WTC11 (cell line): ENCODE data around the gene MGRN1. TPM values are rescaled to one million over a fixed set of nuclear protein-coding genes. Genes with fewer than 3 reads are reported as not detected.

Experiments used
- ATAC-seq: fragments of 200-7000 bp; cut with Tn5 transposase; 2 replicates; pipeline ENCODE4 v1.10.0; 2021; ENCODE audit warnings: mild to moderate bottlenecking, moderate library complexity
- CTCF ChIA-PET: fragments of 300-600 bp; sonication (Branson Sonifier 250); formaldehyde crosslinking; loops from one replicate; lab custom pipeline; 2021; ENCODE audit warnings: antibody characterized with exemption; lab: Charles Lee
- POLR2A ChIA-PET: fragments of 350-600 bp; sonication (Branson Sonifier 250); formaldehyde crosslinking; loops from one replicate; lab custom pipeline; 2021; ENCODE audit warnings: antibody characterized with exemption; lab: Charles Lee
- DNase-seq: peaks from one replicate; pipeline ENCODE4 v3.0.0; 2021; ENCODE audit warnings: low spot score
- H3K27ac Mint-ChIP-seq: 2 replicates; pipeline ENCODE4 v1.8.0; 2021; ENCODE audit warnings: mixed read lengths
- H3K27me3 Mint-ChIP-seq: 2 replicates; pipeline ENCODE4 v1.8.0; 2021; ENCODE audit warnings: low read depth, mild to moderate bottlenecking, moderate library complexity, mixed read lengths
- H3K36me3 Mint-ChIP-seq: 2 replicates; pipeline ENCODE4 v1.8.0; 2021; ENCODE audit warnings: mixed read lengths
- H3K4me1 Mint-ChIP-seq: 2 replicates; pipeline ENCODE4 v1.8.0; 2022; ENCODE audit warnings: mixed read lengths
- H3K4me3 Mint-ChIP-seq: 2 replicates; pipeline ENCODE4 v1.8.0; 2021; ENCODE audit warnings: mild to moderate bottlenecking, moderate library complexity, mixed read lengths
- H3K9me3 Mint-ChIP-seq: 2 replicates; pipeline ENCODE4 v1.8.0; 2021; ENCODE audit warnings: mixed read lengths
- ATF3 ChIP-seq: sonication (generic); formaldehyde crosslinking; conservative IDR thresholded peaks from 2 replicates; pipeline ENCODE4 v1.8.1; 2022; ENCODE audit warnings: mild to moderate bottlenecking, missing genetic modification reagents
- ERG ChIP-seq: fragments of 250-450 bp; sonication (Bioruptor Pico); IDR thresholded peaks from 2 replicates; pipeline ENCODE4 v1.8.0; 2021; ENCODE audit warnings: mild to moderate bottlenecking
- FOXJ3 ChIP-seq: sonication (generic); formaldehyde crosslinking; IDR thresholded peaks from 2 replicates; pipeline ENCODE4 v1.9.0; 2021; ENCODE audit warnings: missing genetic modification reagents, mild to moderate bottlenecking, borderline replicate concordance
- JAZF1 ChIP-seq: fragments of 250-450 bp; sonication (Bioruptor Pico); IDR thresholded peaks from 2 replicates; pipeline ENCODE4 v1.9.0; 2021; ENCODE audit warnings: moderate library complexity, mild to moderate bottlenecking, inconsistent platforms
- ZNF396 ChIP-seq: fragments of 250-450 bp; sonication (Bioruptor Pico); IDR thresholded peaks from 2 replicates; pipeline ENCODE4 v1.8.0; 2021; ENCODE audit warnings: mild to moderate bottlenecking, moderate library complexity, borderline replicate concordance
- total RNA-seq: library from RNA; stranded (reverse); gene quantifications from 3 replicates; pipeline ENCODE4 v1.2.3, GENCODE V29; 2021
- TF ChIP-seq, protein P1 (sequence below): sonication (generic); formaldehyde crosslinking; IDR thresholded peaks from 2 replicates; pipeline ENCODE4 v1.8.0; 2022; ENCODE audit warnings: mild to moderate bottlenecking, missing genetic modification reagents
- TF ChIP-seq, protein P2 (sequence below): sonication (generic); formaldehyde crosslinking; IDR thresholded peaks from 2 replicates; pipeline ENCODE4 v1.8.0; 2023; ENCODE audit warnings: mild to moderate bottlenecking, missing genetic modification reagents
- TF ChIP-seq, protein P3 (sequence below): fragments of 250-450 bp; sonication (Bioruptor Pico); conservative IDR thresholded peaks from 2 replicates; pipeline ENCODE4 v1.9.0; 2021; ENCODE audit warnings: mild to moderate bottlenecking

MGRN1 gene
- total RNA-seq, 1 experiment from 2014 or later, result 88.8 TPM

- TF ChIP-seq, protein P1, sequence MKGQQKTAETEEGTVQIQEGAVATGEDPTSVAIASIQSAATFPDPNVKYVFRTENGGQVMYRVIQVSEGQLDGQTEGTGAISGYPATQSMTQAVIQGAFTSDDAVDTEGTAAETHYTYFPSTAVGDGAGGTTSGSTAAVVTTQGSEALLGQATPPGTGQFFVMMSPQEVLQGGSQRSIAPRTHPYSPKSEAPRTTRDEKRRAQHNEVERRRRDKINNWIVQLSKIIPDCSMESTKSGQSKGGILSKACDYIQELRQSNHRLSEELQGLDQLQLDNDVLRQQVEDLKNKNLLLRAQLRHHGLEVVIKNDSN (CRISPR knock-in tag), result no peak
- no peak for TF ChIP-seq ATF3
- no peak for TF ChIP-seq ERG (CRISPR knock-in tag)
- TF ChIP-seq, all 79 proteins: peak for 0
- Mint-ChIP-seq H3K27me3 (no peaks in the 10 kb centered on the region), H3K4me3 (no peak overlapping the region), H3K9me3 (no peaks in the 10 kb centered on the region), H3K27ac (no peak overlapping the region), H3K36me3 (peaks cover 6% of the 10 kb centered on the region), H3K4me1 (peaks cover 3% of the 10 kb centered on the region; the same call in 1 of the 2 replicates)
- ChIA-PET POLR2A (no interaction called here), CTCF (no interaction called here)
- ATAC-seq (no peak), DNase-seq (no peak)
Observed at GRCh38 chr16:4678596-4678995, 54.0 kb downstream of the MGRN1 start.

DNA sequence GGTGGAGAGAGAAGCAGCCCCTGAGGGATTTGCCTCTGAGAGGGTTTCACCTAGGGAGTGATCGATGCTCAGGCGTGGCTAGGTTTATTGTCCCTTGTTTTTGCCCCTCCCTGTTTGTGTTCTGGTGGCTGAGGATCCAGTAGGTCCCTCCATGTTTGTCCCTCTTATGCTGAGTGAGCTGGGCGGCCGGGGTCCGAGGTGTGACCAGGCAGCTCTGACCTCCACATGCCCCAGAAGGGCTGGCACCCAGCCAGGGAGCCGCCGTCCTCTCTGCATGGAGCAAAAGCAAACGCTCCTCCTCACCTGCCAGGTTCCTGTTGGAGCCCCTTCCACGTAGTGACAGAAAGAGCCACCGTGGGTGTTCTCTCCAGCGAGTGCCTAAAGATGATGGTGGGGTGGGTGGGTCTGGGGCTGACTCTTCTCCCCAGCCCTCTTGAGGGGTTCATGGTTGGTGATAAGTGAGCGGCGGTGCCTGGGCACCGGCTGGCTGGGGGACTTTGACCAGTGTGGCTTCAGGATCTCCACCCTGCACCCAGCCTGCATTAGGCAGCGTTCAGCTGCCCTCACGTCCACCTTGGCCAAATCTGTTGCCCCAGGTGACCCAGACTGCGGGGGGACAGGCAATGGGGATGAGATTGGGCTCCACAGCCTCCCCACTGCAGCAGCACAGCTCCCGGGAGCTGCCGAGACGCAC lies 54.7 kb downstream of the MGRN1 start:
- ATAC-seq, result no peak
- H3K4me1 Mint-ChIP-seq, result peaks cover 3% of the 10 kb centered on the region; the same call in 1 of the 2 replicates
- POLR2A ChIA-PET, result no interaction called here
- H3K27ac Mint-ChIP-seq, result no peak overlapping the region
- TF ChIP-seq, protein P2, sequence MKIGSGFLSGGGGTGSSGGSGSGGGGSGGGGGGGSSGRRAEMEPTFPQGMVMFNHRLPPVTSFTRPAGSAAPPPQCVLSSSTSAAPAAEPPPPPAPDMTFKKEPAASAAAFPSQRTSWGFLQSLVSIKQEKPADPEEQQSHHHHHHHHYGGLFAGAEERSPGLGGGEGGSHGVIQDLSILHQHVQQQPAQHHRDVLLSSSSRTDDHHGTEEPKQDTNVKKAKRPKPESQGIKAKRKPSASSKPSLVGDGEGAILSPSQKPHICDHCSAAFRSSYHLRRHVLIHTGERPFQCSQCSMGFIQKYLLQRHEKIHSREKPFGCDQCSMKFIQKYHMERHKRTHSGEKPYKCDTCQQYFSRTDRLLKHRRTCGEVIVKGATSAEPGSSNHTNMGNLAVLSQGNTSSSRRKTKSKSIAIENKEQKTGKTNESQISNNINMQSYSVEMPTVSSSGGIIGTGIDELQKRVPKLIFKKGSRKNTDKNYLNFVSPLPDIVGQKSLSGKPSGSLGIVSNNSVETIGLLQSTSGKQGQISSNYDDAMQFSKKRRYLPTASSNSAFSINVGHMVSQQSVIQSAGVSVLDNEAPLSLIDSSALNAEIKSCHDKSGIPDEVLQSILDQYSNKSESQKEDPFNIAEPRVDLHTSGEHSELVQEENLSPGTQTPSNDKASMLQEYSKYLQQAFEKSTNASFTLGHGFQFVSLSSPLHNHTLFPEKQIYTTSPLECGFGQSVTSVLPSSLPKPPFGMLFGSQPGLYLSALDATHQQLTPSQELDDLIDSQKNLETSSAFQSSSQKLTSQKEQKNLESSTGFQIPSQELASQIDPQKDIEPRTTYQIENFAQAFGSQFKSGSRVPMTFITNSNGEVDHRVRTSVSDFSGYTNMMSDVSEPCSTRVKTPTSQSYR (CRISPR knock-in tag), result no peak
- TF ChIP-seq JAZF1 (CRISPR knock-in tag) (no peak), FOXJ3 (CRISPR knock-in tag) (no peak), ZNF396 (no peak)
- TF ChIP-seq, all 79 proteins: peak for 0
- peaks cover 5% of the 10 kb centered on the region for H3K36me3 Mint-ChIP-seq
- CTCF ChIA-PET, result interaction anchor here (1.0 kb wide), 1 partner anchor 29 kb away, joined by 3 read pairs; no protein-coding TSS in a partner anchor
- no peak for DNase-seq
- no peaks in the 10 kb centered on the region for H3K9me3 Mint-ChIP-seq
- H3K4me3 Mint-ChIP-seq, result no peak overlapping the region
- no peaks in the 10 kb centered on the region for H3K27me3 Mint-ChIP-seq

DNA sequence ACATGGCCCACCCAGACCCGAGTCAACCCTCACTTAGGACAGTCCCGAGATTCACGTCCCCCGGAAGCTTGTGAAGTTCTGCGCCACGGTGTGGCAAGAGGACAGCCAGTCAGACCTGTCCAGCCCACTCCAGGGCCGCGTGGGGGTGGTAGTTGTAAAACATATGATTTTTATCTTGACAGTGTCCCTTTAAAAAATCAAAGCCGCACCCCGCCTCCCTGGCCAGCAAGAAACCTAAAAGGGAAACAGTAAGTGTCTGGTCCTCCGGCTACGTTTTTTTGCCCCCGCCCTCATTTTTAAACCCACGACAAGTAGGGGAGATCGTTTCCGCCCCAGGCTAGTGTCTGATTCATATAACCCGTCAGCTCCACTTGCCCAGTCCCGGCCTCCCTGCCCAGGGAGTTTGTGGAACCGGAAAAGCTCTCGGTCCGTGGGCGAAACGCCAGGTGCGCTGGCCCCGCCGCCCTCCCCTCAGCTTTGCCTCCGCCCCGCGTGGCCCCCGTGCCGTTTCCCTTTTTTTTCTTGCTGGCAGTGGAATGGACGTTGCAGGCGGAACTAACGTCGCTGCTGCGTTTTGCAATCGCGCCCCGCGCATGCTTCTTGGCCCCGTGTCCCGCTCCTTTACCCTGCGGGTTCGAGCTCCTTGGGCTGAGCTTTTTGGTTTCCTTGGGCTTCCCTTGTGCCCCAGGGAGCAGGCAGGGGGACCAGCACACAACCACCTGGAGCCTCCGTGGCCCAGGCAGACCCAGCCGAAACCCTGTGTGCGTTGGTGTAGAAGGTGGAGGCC lies 55.4 kb downstream of the MGRN1 start:
- TF ChIP-seq, protein P3, sequence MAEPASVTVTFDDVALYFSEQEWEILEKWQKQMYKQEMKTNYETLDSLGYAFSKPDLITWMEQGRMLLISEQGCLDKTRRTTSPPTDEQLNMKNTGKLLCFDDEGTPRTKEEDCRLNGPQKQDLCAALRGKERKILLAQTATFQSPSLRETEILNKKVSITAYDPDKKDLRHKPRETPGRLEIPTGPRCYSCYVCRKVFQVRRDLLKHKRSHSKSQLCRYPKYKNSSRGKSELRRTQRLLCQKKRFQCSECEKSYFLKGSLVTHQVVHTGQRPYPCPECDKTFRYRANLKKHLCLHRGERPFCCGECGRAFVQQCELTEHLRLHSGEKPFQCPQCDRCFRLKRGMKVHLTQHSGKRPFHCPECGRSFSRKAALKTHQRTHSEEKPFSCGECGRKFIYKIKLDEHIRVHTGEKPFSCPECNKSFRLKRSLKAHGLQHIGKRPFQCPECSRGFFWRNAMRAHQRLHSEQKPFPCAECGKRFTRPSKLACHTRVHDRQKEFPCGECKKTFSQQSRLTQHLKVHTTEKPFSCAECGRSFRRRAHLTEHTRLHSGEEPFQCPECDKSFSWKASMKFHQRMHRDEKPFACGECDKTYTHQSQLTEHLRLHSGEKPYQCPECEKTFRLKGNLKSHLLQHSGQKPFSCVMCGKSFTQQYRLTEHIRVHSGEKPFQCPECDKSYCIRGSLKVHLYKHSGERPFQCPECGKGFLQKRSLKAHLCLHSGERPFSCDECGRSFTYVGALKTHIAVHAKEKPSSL (CRISPR knock-in tag), result no peak
- Mint-ChIP-seq H3K27ac (no peak overlapping the region), H3K27me3 (no peaks in the 10 kb centered on the region), H3K4me3 (no peak overlapping the region), H3K9me3 (no peaks in the 10 kb centered on the region), H3K4me1 (peaks cover 3% of the 10 kb centered on the region; the same call in 1 of the 2 replicates), H3K36me3 (peaks cover 7% of the 10 kb centered on the region)
- POLR2A ChIA-PET, result no interaction called here
- CTCF ChIA-PET, result interaction anchor here (0.5 to 1.6 kb wide), 3 partner anchors 30 to 228 kb away, joined by 3 to 4 read pairs (median 3); no protein-coding TSS in a partner anchor
- DNase-seq (no peak), ATAC-seq (no peak)
